HCT116 (cell line): ENCODE results near the gene ATF5. TPM values are rescaled to one million over a fixed set of nuclear protein-coding genes. Genes with fewer than 3 reads are reported as not detected.

Experiments used
- ATAC-seq: fragments of 200-7000 bp; cut with Tn5 transposase; 2 replicates; pipeline ENCODE4 v1.9.1; 2020; ENCODE audit warnings: mild to moderate bottlenecking, moderate library complexity
- BruUV-seq: library from RNA; stranded (reverse); fragments of 400-500 nt; replicated peaks from 2 replicates; lab custom pipeline; 2021; lab: Mats Ljungman, UMichigan
- CTCF ChIA-PET: fragments of 300-600 bp; sonication (Branson Sonifier 250); formaldehyde crosslinking; loops from one replicate; lab custom pipeline; 2021; ENCODE audit warnings: antibody characterized with exemption; lab: Charles Lee
- POLR2A ChIA-PET: fragments of 300-600, 350-600 bp; sonication (Branson Sonifier 250); formaldehyde crosslinking; loops from one replicate; lab custom pipeline; 2021; ENCODE audit warnings: antibody characterized with exemption; lab: Charles Lee
- RAD21 ChIA-PET, 2 experiments: fragments of 300-600 bp; sonication (Branson Sonifier 250); formaldehyde crosslinking; loops; one replicate each; lab custom pipeline; 2023; ENCODE audit warnings: low total read pairs in 2 of 2; ENCODE audit not compliant: uncharacterized antibody in 2 of 2, unreplicated experiment in 2 of 2, low non-redundant PET in 1 of 2; lab: Charles Lee
- DNase-seq: peaks from one replicate; pipeline ENCODE4 v3.0.0-alpha.2; 2010; ENCODE audit warnings: low read depth, low spot score
- H2AFZ ChIP-seq: fragments of 200-600 bp; shearing (Covaris generic), sonication (generic); 2 replicates; pipeline ENCODE4 v1.6.1; 2017; ENCODE audit warnings: low read depth, mixed run types, mixed read lengths, antibody characterized with exemption, low read length; ENCODE audit not compliant: poor library complexity, severe bottlenecking
- H3K27ac ChIP-seq: 2 replicates; pipeline ENCODE4 v1.5.1; 2012; ENCODE audit warnings: low read depth, low read length
- H3K27me3 ChIP-seq: fragments of 200-600 bp; sonication (generic); 2 replicates; pipeline ENCODE4 v1.6.1; 2016; ENCODE audit warnings: mixed run types, low read length, mixed read lengths; ENCODE audit not compliant: insufficient read depth
- H3K36me3 ChIP-seq, 2 experiments: fragments of 200-500 bp in 1 of 2; fragments of 200-600 bp in 1 of 2; sonication (Bioruptor generic) in 1 of 2; sonication (generic) in 1 of 2; 2 replicates each; pipeline versions ENCODE4 v1.5.1 to v1.6.1; 2014 to 2016; ENCODE audit warnings: low read length in 2 of 2, inconsistent platforms in 1 of 2, mixed read lengths in 1 of 2, mixed run types in 1 of 2; ENCODE audit not compliant: insufficient read depth in 2 of 2, control insufficient read depth in 1 of 2
- H3K4me1 ChIP-seq, 2 experiments: fragments of 200-600 bp in 1 of 2; sonication (generic) in 1 of 2; 2 replicates each; pipeline versions ENCODE4 v1.5.1 to v1.6.1; 2012 to 2017; ENCODE audit warnings: low read length in 2 of 2, inconsistent platforms in 1 of 2, mild to moderate bottlenecking in 1 of 2, mixed read lengths in 1 of 2, mixed run types in 1 of 2, moderate library complexity in 1 of 2; ENCODE audit not compliant: insufficient read depth in 2 of 2, control insufficient read depth in 1 of 2
- H3K4me2 ChIP-seq: fragments of 200-600 bp; sonication (generic); 2 replicates; pipeline ENCODE4 v1.6.1; 2017; ENCODE audit warnings: mixed run types, low read length, mixed read lengths
- H3K4me3 ChIP-seq, 2 experiments: fragments of 200-600 bp in 1 of 2; sonication (generic) in 1 of 2; replicated peaks in 1 of 2; 2 replicates each; pipeline ENCODE4 v1.5.1; 2011 to 2016; ENCODE audit warnings: low read length in 2 of 2, control low read depth in 1 of 2, low read depth in 1 of 2, mild to moderate bottlenecking in 1 of 2, mixed read lengths in 1 of 2, mixed run types in 1 of 2
- H3K79me2 ChIP-seq: fragments of 200-600 bp; sonication (generic); 2 replicates; pipeline ENCODE4 v1.6.1; 2017; ENCODE audit warnings: mild to moderate bottlenecking, mixed run types, low read length, moderate library complexity, mixed read lengths; ENCODE audit not compliant: insufficient read depth
- H3K9ac ChIP-seq: fragments of 200-600 bp; sonication (generic); 2 replicates; pipeline ENCODE4 v1.6.1; 2016; ENCODE audit warnings: low read length, mixed read lengths
- H3K9me2 ChIP-seq: fragments of 200-600 bp; sonication (generic), shearing (Covaris generic); 2 replicates; pipeline ENCODE4 v1.6.1; 2017; ENCODE audit warnings: mixed run types, mild to moderate bottlenecking, moderate library complexity; ENCODE audit not compliant: insufficient read depth
- H3K9me3 ChIP-seq, 2 experiments: fragments of 200-500 bp in 1 of 2; fragments of 200-600 bp in 1 of 2; sonication (Bioruptor generic) in 1 of 2; sonication (generic) in 1 of 2; 2 replicates each; pipeline ENCODE4 v1.6.1; 2014 to 2017; ENCODE audit warnings: low read length in 2 of 2, mixed read lengths in 2 of 2, inconsistent platforms in 1 of 2, low read depth in 1 of 2, mild to moderate bottlenecking in 1 of 2, mixed run types in 1 of 2, moderate library complexity in 1 of 2; ENCODE audit not compliant: control insufficient read depth in 1 of 2, insufficient read depth in 1 of 2
- H4K20me1 ChIP-seq: fragments of 200-600 bp; sonication (generic), shearing (Covaris generic); 2 replicates; pipeline ENCODE4 v1.6.1; 2017; ENCODE audit warnings: mixed run types, mild to moderate bottlenecking, moderate library complexity; ENCODE audit not compliant: insufficient read depth
- CBX3 ChIP-seq: IDR thresholded peaks from 2 replicates; pipeline ENCODE4 v1.6.1; 2012; ENCODE audit warnings: low read depth
- CEBPB ChIP-seq: IDR thresholded peaks from 2 replicates; pipeline ENCODE4 v1.6.1; 2012; ENCODE audit warnings: low read depth
- CTCF ChIP-seq, 3 experiments: fragments of 200-600 bp in 1 of 3; sonication (generic) in 1 of 3; IDR thresholded peaks in 2 of 3; conservative IDR thresholded peaks in 1 of 3; 2 replicates each; pipeline ENCODE4 v1.5.1; 2012 to 2017; ENCODE audit warnings: low read depth in 2 of 3, low read length in 2 of 3, antibody characterized with exemption in 1 of 3, borderline replicate concordance in 1 of 3, control low read depth in 1 of 3, mild to moderate bottlenecking in 1 of 3, mixed read lengths in 1 of 3, mixed run types in 1 of 3, moderate library complexity in 1 of 3; ENCODE audit not compliant: insufficient read depth in 1 of 3
- EGR1 ChIP-seq: IDR thresholded peaks from 2 replicates; pipeline ENCODE4 v1.6.1; 2012; ENCODE audit warnings: low read depth
- EZH2 ChIP-seq: fragments of 200-600 bp; sonication (generic); IDR thresholded peaks from 2 replicates; pipeline ENCODE4 v1.6.1; 2017; ENCODE audit warnings: antibody characterized with exemption, mixed run types
- EZH2phosphoT487 ChIP-seq: fragments of 200-600 bp; IDR thresholded peaks from 2 replicates; pipeline ENCODE4 v1.6.1; 2018; ENCODE audit warnings: antibody characterized with exemption, borderline replicate concordance
- FOSL1 ChIP-seq: IDR thresholded peaks from 2 replicates; pipeline ENCODE4 v1.6.1; 2012; ENCODE audit warnings: low read depth
- JUND ChIP-seq: IDR thresholded peaks from 2 replicates; pipeline ENCODE4 v1.6.1; 2012
- POLR2A ChIP-seq: IDR thresholded peaks from 2 replicates; pipeline ENCODE4 v1.7.0; 2011; ENCODE audit warnings: borderline replicate concordance; ENCODE audit not compliant: insufficient read depth, insufficient read length; ENCODE audit errors: extremely low read depth
- SP1 ChIP-seq: IDR thresholded peaks from 2 replicates; pipeline ENCODE4 v1.6.1; 2012; ENCODE audit warnings: low read depth
- SRF ChIP-seq: IDR thresholded peaks from 2 replicates; pipeline ENCODE4 v1.6.1; 2012; ENCODE audit warnings: low read depth
- TCF7L2 ChIP-seq: IDR thresholded peaks from 2 replicates; pipeline ENCODE4 v1.7.0; 2011; ENCODE audit warnings: borderline replicate concordance, inconsistent platforms; ENCODE audit not compliant: insufficient read depth, insufficient read length; ENCODE audit errors: extremely low read depth
- YY1 ChIP-seq: IDR thresholded peaks from 2 replicates; pipeline ENCODE4 v1.6.1; 2011; ENCODE audit warnings: low read length, low read depth, moderate library complexity, mild to moderate bottlenecking; ENCODE audit not compliant: insufficient replicate concordance; ENCODE audit errors: extremely low read depth
- ZBTB33 ChIP-seq: IDR thresholded peaks from 2 replicates; pipeline ENCODE4 v1.6.1; 2011; ENCODE audit warnings: mild to moderate bottlenecking, low read length, moderate library complexity; ENCODE audit not compliant: insufficient replicate concordance; ENCODE audit errors: extremely low read depth
- ZFX ChIP-seq: fragments of 450-650 bp; IDR thresholded peaks from 2 replicates; pipeline ENCODE4 v1.6.1; 2017
- ZNF274 ChIP-seq: fragments of 200-500 bp; sonication (Bioruptor generic); IDR thresholded peaks from 2 replicates; pipeline ENCODE4 v1.6.1; 2014; ENCODE audit warnings: mild to moderate bottlenecking, low read depth, low read length, inconsistent platforms
- intact Hi-C: fragments of 100-400 bp; cut with micrococcal nuclease; formaldehyde crosslinking; loops from 2 replicates; pipeline ENCODE4 v1.10.0; 2022
- total RNA-seq: library from RNA; stranded (reverse); gene quantifications from one replicate; pipeline ENCODE4 v1.2.1, GENCODE V29; 2021; ENCODE audit not compliant: unreplicated experiment
- TF ChIP-seq, protein P1 (sequence below): IDR thresholded peaks from 2 replicates; pipeline ENCODE4 v1.6.1; 2012; ENCODE audit warnings: low read depth
- TF ChIP-seq, protein P2 (sequence below): IDR thresholded peaks from 2 replicates; pipeline ENCODE4 v1.6.1; 2012
- TF ChIP-seq, protein P3 (sequence below): IDR thresholded peaks from 2 replicates; pipeline ENCODE4 v1.6.1; 2012

The ATF5 gene
- total RNA-seq, 1 experiment from 2014 or later = 28.2 TPM

- no peak overlapping the region for H3K9ac ChIP-seq
- no peaks in the 10 kb centered on the region for H3K9me3 ChIP-seq
- BruUV-seq = no TSS peak
- H3K9me2 ChIP-seq = no peaks in the 10 kb centered on the region
- no peak overlapping the region for H3K4me3 ChIP-seq
- no peaks in the 10 kb centered on the region for H4K20me1 ChIP-seq
- peaks cover 45% of the 10 kb centered on the region for H3K79me2 ChIP-seq
- no peak overlapping the region for H3K4me2 ChIP-seq
- no peaks in the 10 kb centered on the region for H3K27me3 ChIP-seq
- ATAC-seq = no peak
- H3K27ac ChIP-seq = no peak overlapping the region
- no peaks in the 10 kb centered on the region for H3K4me1 ChIP-seq
- CTCF ChIA-PET = no interaction called here
- DNase-seq = no peak
- no peak overlapping the region for H2AFZ ChIP-seq
- peaks cover 27 to 46% of the 10 kb centered on the region in 2 experiments for H3K36me3 ChIP-seq
- POLR2A ChIA-PET = no interaction called here
- RAD21 ChIA-PET = no interaction called here
- intact Hi-C loops = no loop called here
- no peak for TF ChIP-seq SRF
- no peak for TF ChIP-seq YY1
- TF ChIP-seq EZH2phosphoT487 = no peak
- no peak for TF ChIP-seq TCF7L2
- TF ChIP-seq, protein P1, sequence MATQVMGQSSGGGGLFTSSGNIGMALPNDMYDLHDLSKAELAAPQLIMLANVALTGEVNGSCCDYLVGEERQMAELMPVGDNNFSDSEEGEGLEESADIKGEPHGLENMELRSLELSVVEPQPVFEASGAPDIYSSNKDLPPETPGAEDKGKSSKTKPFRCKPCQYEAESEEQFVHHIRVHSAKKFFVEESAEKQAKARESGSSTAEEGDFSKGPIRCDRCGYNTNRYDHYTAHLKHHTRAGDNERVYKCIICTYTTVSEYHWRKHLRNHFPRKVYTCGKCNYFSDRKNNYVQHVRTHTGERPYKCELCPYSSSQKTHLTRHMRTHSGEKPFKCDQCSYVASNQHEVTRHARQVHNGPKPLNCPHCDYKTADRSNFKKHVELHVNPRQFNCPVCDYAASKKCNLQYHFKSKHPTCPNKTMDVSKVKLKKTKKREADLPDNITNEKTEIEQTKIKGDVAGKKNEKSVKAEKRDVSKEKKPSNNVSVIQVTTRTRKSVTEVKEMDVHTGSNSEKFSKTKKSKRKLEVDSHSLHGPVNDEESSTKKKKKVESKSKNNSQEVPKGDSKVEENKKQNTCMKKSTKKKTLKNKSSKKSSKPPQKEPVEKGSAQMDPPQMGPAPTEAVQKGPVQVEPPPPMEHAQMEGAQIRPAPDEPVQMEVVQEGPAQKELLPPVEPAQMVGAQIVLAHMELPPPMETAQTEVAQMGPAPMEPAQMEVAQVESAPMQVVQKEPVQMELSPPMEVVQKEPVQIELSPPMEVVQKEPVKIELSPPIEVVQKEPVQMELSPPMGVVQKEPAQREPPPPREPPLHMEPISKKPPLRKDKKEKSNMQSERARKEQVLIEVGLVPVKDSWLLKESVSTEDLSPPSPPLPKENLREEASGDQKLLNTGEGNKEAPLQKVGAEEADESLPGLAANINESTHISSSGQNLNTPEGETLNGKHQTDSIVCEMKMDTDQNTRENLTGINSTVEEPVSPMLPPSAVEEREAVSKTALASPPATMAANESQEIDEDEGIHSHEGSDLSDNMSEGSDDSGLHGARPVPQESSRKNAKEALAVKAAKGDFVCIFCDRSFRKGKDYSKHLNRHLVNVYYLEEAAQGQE = no peak
- no peak for TF ChIP-seq SP1
- TF ChIP-seq, protein P2, sequence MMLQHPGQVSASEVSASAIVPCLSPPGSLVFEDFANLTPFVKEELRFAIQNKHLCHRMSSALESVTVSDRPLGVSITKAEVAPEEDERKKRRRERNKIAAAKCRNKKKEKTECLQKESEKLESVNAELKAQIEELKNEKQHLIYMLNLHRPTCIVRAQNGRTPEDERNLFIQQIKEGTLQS = no peak
- TF ChIP-seq POLR2A = no peak
- no peak for TF ChIP-seq ZFX
- TF ChIP-seq CBX3 = no peak
- TF ChIP-seq CTCF (IDR thresholded peaks at IDR 0.05 in 2 of 3, conservative IDR thresholded peaks at IDR 0.05 in 1 of 3; ENCODE audit: borderline replicate concordance in 1 of 3, insufficient read depth in 1 of 3, low read depth in 2 of 3, low read length in 2 of 3) = no peak
- TF ChIP-seq JUND = no peak
- TF ChIP-seq EGR1 = no peak
- TF ChIP-seq CEBPB = no peak
- no peak for TF ChIP-seq FOSL1
- no peak for TF ChIP-seq ZBTB33
- no peak for TF ChIP-seq ZNF274
- no peak for TF ChIP-seq EZH2
- TF ChIP-seq, protein P3, sequence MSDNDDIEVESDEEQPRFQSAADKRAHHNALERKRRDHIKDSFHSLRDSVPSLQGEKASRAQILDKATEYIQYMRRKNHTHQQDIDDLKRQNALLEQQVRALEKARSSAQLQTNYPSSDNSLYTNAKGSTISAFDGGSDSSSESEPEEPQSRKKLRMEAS = no peak
These were observed 20.3 kb upstream of the ATF5 start for GRCh38 chr19:49908480-49909420.
